Measurements from ENCODE around the gene RRAGD.

- TF ChIP-seq CTCF (IDR thresholded peaks at IDR 0.05; ENCODE audit: insufficient read depth, low read depth, low read length) (no peak), EZH2 (IDR thresholded peaks at IDR 0.05; ENCODE audit: insufficient read depth, low read length) (no peak)
These were observed 28.1 kb upstream of the RRAGD start for GRCh38 chr6:89440200-89440599.

All from astrocyte (in vitro differentiated cells and primary cell).